HG03103 (cell line): ENCODE data around the gene PCDH1.

Experiments used
- ATAC-seq: cut with Tn5 transposase; IDR thresholded peaks from one replicate; pipeline ENCODE4 v1.9.1; 2021; ENCODE audit warnings: low read depth; ENCODE audit not compliant: unreplicated experiment

PCDH1 gene

GRCh38 chr5:141878186-141878710 is at the start of gene PCDH1:
TSS of gene PCDH1 (minus strand) at chr5:141878410. CDS start at chr5:141878262, 148 bp downstream.
- no peak for ATAC-seq

GRCh38 chr5:141926434-141926833 is 48.2 kb upstream of the PCDH1 start:
- no peak for ATAC-seq

GRCh38 chr5:141923448-141924313 is 45.5 kb upstream of the PCDH1 start, which contains the start of gene DELE1:
TSS of gene DELE1 (plus strand) at chr5:141923871. CDS start at chr5:141923942, 71 bp downstream.
- peak; percentile 95 for ATAC-seq

- peak; percentile 0 for ATAC-seq
These were observed 44.7 kb upstream of the PCDH1 start for GRCh38 chr5:141922827-141923447.

- no peak for ATAC-seq
These were observed 42.6 kb upstream of the PCDH1 start for GRCh38 chr5:141920771-141921170.

- no peak for ATAC-seq
These were observed 41.3 kb upstream of the PCDH1 start for GRCh38 chr5:141919218-141920119.

- ATAC-seq, result no peak
These were observed 39.5 kb upstream of the PCDH1 start for GRCh38 chr5:141917760-141918159.

- no peak for ATAC-seq
These were observed 38.3 kb upstream of the PCDH1 start for GRCh38 chr5:141916522-141916921.

- ATAC-seq, result no peak
These were observed 37.7 kb upstream of the PCDH1 start for GRCh38 chr5:141915881-141916336.

GRCh38 chr5:141914797-141915196 is 36.6 kb upstream of the PCDH1 start:
- ATAC-seq, result no peak

GRCh38 chr5:141914199-141914743 is 36.1 kb upstream of the PCDH1 start:
- ATAC-seq, result peak; percentile 65

- ATAC-seq, result no peak
These were observed 35.5 kb upstream of the PCDH1 start for GRCh38 chr5:141913560-141914198.

- ATAC-seq, result no peak
These were observed 32.1 kb upstream of the PCDH1 start for GRCh38 chr5:141910271-141910673.

GRCh38 chr5:141909212-141909611 is 31.0 kb upstream of the PCDH1 start:
- ATAC-seq, result no peak

GRCh38 chr5:141908796-141909195 is 30.6 kb upstream of the PCDH1 start:
- no peak for ATAC-seq

GRCh38 chr5:141906972-141907371 is 28.8 kb upstream of the PCDH1 start:
- no peak for ATAC-seq

GRCh38 chr5:141906517-141906916 is 28.3 kb upstream of the PCDH1 start:
- no peak for ATAC-seq

GRCh38 chr5:141904551-141904950 is 26.3 kb upstream of the PCDH1 start:
- ATAC-seq, result no peak

- no peak for ATAC-seq
These were observed 25.1 kb upstream of the PCDH1 start for GRCh38 chr5:141903261-141903660.
